Right cardiac atrium (tissue), 5 donors: ENCODE data around the gene BAX. TPM values are rescaled to one million over a fixed set of nuclear protein-coding genes. Genes with fewer than 3 reads are reported as not detected.
A peak's percentile ranks its signal among the peaks of the same experiment; 100 is the strongest.

ENCODE experiments used
- ATAC-seq, 2 donors: fragments of 200-7000 bp; cut with Tn5 transposase; one replicate each; pipeline versions ENCODE4 v1.8.0 to v1.9.1; 2020; ENCODE audit warnings: moderate library complexity in 2 of 2, mild to moderate bottlenecking in 1 of 2
- DNase-seq, 3 donors: peaks; one replicate each; pipeline ENCODE4 v3.0.0-alpha.2; 2020
- H3K27ac ChIP-seq: one replicate; pipeline ENCODE4 v1.5.1; 2013; ENCODE audit warnings: mild to moderate bottlenecking, low read length, control low read depth, moderate library complexity
- H3K27me3 ChIP-seq: one replicate; pipeline ENCODE4 v1.6.1; 2013; ENCODE audit not compliant: control insufficient read depth, insufficient read depth
- H3K4me1 ChIP-seq: one replicate; pipeline ENCODE4 v1.6.1; 2013; ENCODE audit warnings: low read length; ENCODE audit not compliant: control insufficient read depth, insufficient read depth
- H3K4me3 ChIP-seq: one replicate; pipeline ENCODE4 v1.5.1; 2013; ENCODE audit warnings: low read length, control low read depth
- H3K9me3 ChIP-seq: one replicate; pipeline ENCODE4 v1.6.1; 2013; ENCODE audit warnings: low read length; ENCODE audit not compliant: control insufficient read depth
- WGBS: extraction: QIAGEN DNeasy Blood & Tissue Kit; methylation state at CpG from one replicate; pipeline ENCODE4 v1.1.7; 2013; 5-methylcytosine and 5-hydroxymethylcytosine counted together
- intact Hi-C, 4 donors: fragments of 100-400 bp; cut with DNase I; formaldehyde crosslinking; loops; one replicate each; pipeline versions ENCODE4 v1.11.0 to v1.14.0; 2022 to 2023
- polyA plus RNA-seq: library from polyadenylated mRNA; stranded (reverse); fragments of 200-250 nt; gene quantifications from one replicate; pipeline ENCODE4 v1.2.3, GENCODE V29; 2013
- total RNA-seq, 4 donors: library from RNA; stranded (reverse); fragmentation: NEBNext Ultra II Directional; extraction: Animal tissue kit (Norgen Biotek cat#: 25700); gene quantifications; one replicate each; pipeline ENCODE4 v1.2.1, GENCODE V29; 2021
- donor health status: healthy with polysubstance abuse.
- donor health status: DM: no; HTN: yes; CAD: no.
- donor health status: DM: no; HTN: no; CAD: no.
- donor health status: DM: no; HTN: yes; CAD: no; lungs with severe emphysema.
- donor health status: DM: yes; HTN: yes; CAD: no.

Gene BAX
- total and polyA plus RNA-seq, 5 donors: 23.8 to 34.6 (median 26.6) TPM

DNA sequence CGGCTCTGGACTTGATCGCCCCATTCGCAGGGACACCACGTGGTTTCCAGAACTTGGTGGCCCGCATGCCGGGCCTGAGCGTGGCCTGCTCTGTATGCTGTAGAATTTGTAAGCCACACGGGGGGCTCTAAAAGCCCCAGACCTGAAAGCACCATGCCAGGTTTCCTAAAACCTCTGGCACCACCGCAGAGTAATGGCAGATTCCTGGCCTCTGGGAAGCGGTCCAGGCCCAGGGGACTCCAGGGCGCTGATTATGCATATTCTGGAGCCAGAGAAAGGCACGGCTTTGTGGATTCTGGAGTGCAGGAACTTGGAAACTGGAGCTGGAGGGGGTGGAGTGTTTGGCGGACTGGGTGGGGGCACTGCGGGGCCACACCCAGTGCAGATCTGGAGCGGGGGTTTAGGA lies 14.1 kb downstream of the BAX start:
- Histone ChIP-seq H3K4me3 (no peak overlapping the region), H3K4me1 (peaks cover 6% of the 10 kb centered on the region), H3K27me3 (no peaks in the 10 kb centered on the region), H3K9me3 (no peaks in the 10 kb centered on the region), H3K27ac (no peak overlapping the region)
- 77% methylated on average over 15 of the region's 15 CpGs for WGBS
- ATAC-seq (no peak), DNase-seq (peak in 1 of 3 donors; percentile 68)
- intact Hi-C loops: loop anchor here in 2 of 4 donors (5.0 to 10.0 kb wide), 3 partner anchors 64 to 177 kb away; partner anchors contain the start of genes NUCB1 (in 1 of the 2) and PPP1R15A (in 1 of the 2)

DNA sequence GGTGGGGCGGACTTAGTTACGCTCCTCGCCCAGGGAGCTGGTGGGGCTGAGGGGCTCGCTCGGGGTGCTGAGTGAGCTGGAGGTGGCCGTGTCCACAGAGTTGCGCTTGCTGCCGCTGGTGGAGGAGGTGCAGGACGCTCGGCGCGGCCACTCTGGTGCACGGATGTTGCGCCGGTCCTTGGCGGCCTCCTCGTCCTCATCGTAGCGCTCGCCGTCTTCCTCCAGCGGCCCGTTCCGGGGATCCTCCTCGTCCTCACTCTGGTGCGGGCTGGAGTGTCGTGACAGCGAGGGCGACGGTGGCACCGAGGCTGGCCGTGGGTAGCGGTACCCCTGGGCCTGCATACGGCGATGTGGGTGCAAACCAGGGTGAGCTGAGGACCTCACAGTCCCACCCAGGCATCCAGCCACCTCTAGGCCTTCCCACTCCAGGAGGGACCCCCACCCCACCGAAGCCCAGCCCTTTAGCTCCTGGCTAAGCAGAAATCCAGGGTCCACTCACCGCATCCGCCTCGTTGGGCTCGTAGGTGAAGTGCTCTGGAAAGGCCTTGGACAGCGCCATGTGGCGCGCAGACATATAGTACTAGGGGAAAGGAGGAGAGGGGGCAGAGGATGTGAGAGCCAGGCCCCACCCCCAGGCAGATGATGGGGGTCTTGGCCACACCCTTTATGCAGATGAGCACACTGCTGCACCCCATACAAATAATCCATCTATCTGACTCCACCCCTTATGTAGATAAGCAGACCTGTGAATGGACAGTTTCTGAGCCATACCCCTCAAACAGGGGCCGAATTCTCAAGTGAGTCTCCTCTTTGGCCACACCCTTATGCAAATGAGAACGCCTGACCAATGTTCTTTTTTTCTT lies 14.8 kb downstream of the BAX start:
- H3K27ac ChIP-seq: no peak overlapping the region

DNA sequence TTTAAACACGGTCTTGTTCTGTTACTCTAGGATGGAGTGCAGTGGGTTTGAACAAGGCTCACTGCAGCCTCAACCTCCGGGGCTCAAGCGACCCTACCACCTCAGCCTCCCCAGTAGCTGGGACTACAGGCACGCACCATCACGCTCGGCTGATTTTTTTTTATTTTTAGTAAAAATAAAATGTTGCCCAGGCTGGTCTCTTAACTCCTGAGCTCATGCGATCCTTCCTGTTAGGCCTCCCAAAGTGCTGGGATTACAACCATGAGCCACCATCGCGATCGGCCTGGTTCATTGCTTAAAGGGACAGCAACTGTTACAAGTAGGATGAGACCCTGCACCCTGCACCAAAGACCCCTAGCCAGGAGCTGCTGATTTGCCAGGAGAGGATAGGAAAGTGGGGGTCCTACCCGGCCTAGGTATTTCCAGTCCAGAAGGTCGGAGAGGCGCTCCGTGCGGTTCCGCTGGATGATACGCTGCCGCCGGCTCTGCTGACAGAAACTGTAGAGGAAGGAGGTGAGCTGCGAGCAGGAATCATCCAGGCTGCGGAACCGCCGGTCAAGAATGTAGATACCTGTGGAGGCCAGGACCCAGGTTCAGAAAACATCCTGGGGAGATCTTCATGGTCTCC lies 15.6 kb downstream of the BAX start:
- H3K27me3 ChIP-seq: no peaks in the 10 kb centered on the region
- 87% methylated on average over 23 of the region's 23 CpGs for WGBS
- H3K27ac ChIP-seq: no peak overlapping the region
- DNase-seq: no peak
- intact Hi-C loops: loop anchor here in 2 of 4 donors (10.0 kb wide), 1 partner anchor 175 kb away; no protein-coding TSS in a partner anchor
- ATAC-seq: no peak
- H3K4me1 ChIP-seq: peaks cover 3% of the 10 kb centered on the region
- H3K9me3 ChIP-seq: no peaks in the 10 kb centered on the region
- H3K4me3 ChIP-seq: no peak overlapping the region

More for the DNA sequence above, 14.8 kb downstream of the BAX start:
- intact Hi-C loops: loop anchor here (5.0 to 10.0 kb wide), 4 partner anchors 65 to 177 kb away; partner anchors contain the start of genes NUCB1 (in 1 of the 4) and PPP1R15A (in 1 of the 4)
- ATAC-seq (no peak), DNase-seq (peak in 1 of 3 donors; percentile 75)
- 93% methylated on average over 45 of the region's 45 CpGs for WGBS
- Histone ChIP-seq H3K4me3 (no peak overlapping the region), H3K4me1 (peaks cover 3% of the 10 kb centered on the region), H3K27me3 (no peaks in the 10 kb centered on the region), H3K9me3 (no peaks in the 10 kb centered on the region)

- no peaks in the 10 kb centered on the region for H3K27me3 ChIP-seq
- H3K4me3 ChIP-seq: no peak overlapping the region
- no peak overlapping the region for H3K27ac ChIP-seq
- ATAC-seq: peak; percentile 49 to 63
- intact Hi-C loops: loop anchor here in 2 of 4 donors (10.0 kb wide), 1 partner anchor 176 kb away; no protein-coding TSS in a partner anchor
- H3K9me3 ChIP-seq: no peaks in the 10 kb centered on the region
- peaks cover 3% of the 10 kb centered on the region for H3K4me1 ChIP-seq
- DNase-seq: peak; percentile 85 to 95 (median 93)
- 18% methylated on average over 19 of the region's 19 CpGs for WGBS
Observed at GRCh38 chr19:48970923-48971395, 16.3 kb downstream of the BAX start.

DNA sequence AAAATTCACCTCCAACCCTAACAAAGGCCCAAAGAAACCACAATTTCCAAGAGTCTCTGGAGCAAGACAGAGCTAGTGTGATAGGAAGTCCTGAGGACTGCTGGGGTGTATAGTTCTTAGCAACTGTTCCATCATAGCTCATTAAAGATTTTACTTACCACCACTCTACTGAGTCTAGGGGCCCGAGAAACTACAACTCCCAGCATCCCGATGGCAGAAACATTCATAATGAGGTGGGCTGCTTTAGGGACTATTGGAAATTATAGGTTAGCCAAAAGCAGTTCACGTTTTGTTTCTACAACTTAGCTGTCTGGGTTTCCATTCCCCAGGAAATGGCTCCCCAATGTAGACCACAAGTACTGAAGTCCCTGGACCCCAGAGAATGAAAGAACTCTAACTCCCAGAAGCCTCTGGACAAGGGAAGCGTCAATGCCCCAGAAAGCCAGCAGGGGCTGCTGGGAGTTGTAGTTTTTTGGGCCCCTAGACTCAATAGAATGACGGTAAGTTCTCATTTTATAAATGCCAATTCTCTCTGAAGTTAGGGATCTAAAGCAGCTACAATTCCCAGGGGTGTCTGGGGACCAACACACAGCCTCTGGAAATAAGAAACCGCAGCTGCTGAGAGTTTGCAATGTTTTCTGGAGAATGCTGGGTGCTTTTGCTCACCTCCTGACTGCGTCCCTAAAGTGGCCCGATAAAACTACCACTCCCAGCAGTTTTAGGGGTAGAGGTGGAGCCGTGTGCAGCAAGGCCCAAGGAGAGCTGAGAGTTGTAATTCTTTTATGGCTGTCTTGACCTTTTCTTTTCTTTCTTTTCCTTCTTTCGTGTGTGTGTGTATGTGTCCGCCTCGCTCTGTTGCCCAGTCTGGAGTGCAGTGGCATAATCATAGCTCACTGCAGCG lies 21.5 kb downstream of the BAX start:
- intact Hi-C loops: loop anchor here in 2 of 4 donors (10.0 kb wide), 1 partner anchor 181 kb away; no protein-coding TSS in a partner anchor
- no peak overlapping the region for H3K4me3 ChIP-seq
- no peaks in the 10 kb centered on the region for H3K27me3 ChIP-seq
- no peaks in the 10 kb centered on the region for H3K4me1 ChIP-seq
- DNase-seq (no peak), ATAC-seq (no peak)
- H3K9me3 ChIP-seq: no peaks in the 10 kb centered on the region
- no peak overlapping the region for H3K27ac ChIP-seq
- 85% methylated on average over 13 of the region's 13 CpGs for WGBS

DNA sequence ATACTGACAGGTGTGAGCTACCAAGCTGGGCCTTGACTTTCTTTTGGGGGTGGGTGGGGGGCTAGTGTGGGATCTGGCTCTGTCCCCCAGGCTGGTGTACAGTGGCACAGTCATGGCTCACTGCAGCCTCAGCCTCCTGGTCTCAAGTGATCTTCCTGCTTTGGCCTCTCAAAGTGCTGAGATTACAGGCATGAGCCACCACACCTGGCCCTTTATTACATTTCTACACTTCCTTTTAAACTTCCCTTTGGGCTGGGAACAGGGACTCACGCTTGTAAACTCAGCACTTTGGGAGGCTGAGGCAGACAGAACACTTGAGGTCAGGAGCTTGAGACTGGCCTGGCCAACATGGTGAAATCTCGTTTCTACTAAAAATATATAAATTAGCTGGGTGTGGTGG lies 22.4 kb downstream of the BAX start:
- Histone ChIP-seq H3K4me1 (no peaks in the 10 kb centered on the region), H3K9me3 (no peaks in the 10 kb centered on the region), H3K27ac (no peak overlapping the region), H3K27me3 (no peaks in the 10 kb centered on the region), H3K4me3 (no peak overlapping the region)
- DNase-seq (no peak), ATAC-seq (no peak)
- 75% methylated on average over 2 of the region's 2 CpGs for WGBS
- intact Hi-C loops: loop anchor here in 2 of 4 donors (10.0 kb wide), 1 partner anchor 182 kb away; no protein-coding TSS in a partner anchor

- Histone ChIP-seq H3K4me3 (no peak overlapping the region), H3K4me1 (no peaks in the 10 kb centered on the region), H3K27me3 (no peaks in the 10 kb centered on the region), H3K27ac (no peak overlapping the region), H3K9me3 (no peaks in the 10 kb centered on the region)
- intact Hi-C loops: no loop called here
- DNase-seq (no peak), ATAC-seq (no peak)
- WGBS: 95% methylated on average over 9 of the region's 9 CpGs
Observed at GRCh38 chr19:48982280-48982679, 27.6 kb downstream of the BAX start.

- DNase-seq (no peak), ATAC-seq (no peak)
- Histone ChIP-seq H3K27me3 (no peaks in the 10 kb centered on the region), H3K27ac (no peak overlapping the region), H3K4me1 (no peaks in the 10 kb centered on the region), H3K9me3 (no peaks in the 10 kb centered on the region), H3K4me3 (no peak overlapping the region)
- intact Hi-C loops: no loop called here
- WGBS: 96% methylated on average over 13 of the region's 13 CpGs
Observed at GRCh38 chr19:48985711-48986110, 31.0 kb downstream of the BAX start.

GRCh38 chr19:48986211-48986610 lies 31.5 kb downstream of the BAX start:
- DNase-seq (no peak), ATAC-seq (no peak)
- H3K27me3 ChIP-seq: no peaks in the 10 kb centered on the region
- H3K9me3 ChIP-seq: no peaks in the 10 kb centered on the region
- H3K27ac ChIP-seq: no peak overlapping the region
- intact Hi-C loops: no loop called here
- peaks cover 4% of the 10 kb centered on the region for H3K4me1 ChIP-seq
- WGBS: 94% methylated on average over 3 of the region's 3 CpGs
- H3K4me3 ChIP-seq: no peak overlapping the region

DNA sequence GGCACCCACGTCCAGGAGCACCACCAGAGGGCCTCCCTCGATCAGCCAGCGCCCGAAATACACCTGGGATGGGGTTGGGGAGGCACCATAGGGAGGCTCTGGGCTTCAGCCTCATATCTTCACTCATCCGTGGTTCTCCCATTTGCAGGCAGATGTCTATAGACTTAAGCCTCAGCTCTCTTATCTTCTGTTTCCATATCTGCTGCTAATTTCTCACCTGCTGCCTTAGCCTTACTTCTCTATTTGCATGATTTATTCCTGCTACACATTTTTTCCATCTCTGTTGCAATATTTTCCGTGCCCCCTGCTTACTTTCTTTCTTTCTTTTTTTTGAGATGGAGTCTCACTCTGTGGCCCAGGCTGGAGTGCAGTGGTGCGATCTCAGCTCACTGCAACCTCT lies 32.6 kb downstream of the BAX start:
- intact Hi-C loops: no loop called here
- H3K9me3 ChIP-seq: no peaks in the 10 kb centered on the region
- WGBS: 88% methylated on average over 7 of the region's 7 CpGs
- H3K27me3 ChIP-seq: no peaks in the 10 kb centered on the region
- no peak for ATAC-seq
- peaks cover 9% of the 10 kb centered on the region for H3K4me1 ChIP-seq
- no peak overlapping the region for H3K27ac ChIP-seq
- no peak overlapping the region for H3K4me3 ChIP-seq
- no peak for DNase-seq
